Stimulated activated CD4-positive, alpha-beta T cell treated with anti-CD3 and anti-CD28 coated beads, Interleukin-4, amount 100 ng/mL, for 4 hours (primary cell): ENCODE data around the gene MRPL32.
"Not testable (repeated sequence)": the region's sequence is repeated elsewhere in the genome, so short reads cannot be mapped to it uniquely, and the experiment has no call there.

Experiments
- DNase-seq, 2 experiments: peaks; one replicate each; pipeline ENCODE4 v3.0.0-alpha.2; 2020

MRPL32 gene

GRCh38 chr7:42931834-42932651, at the start of gene MRPL32, which contains the start of gene PSMA2:
Gene MRPL32 (plus strand): TSS chr7:42932376. CDS start chr7:42932387, 11 bp downstream.
Gene PSMA2 (minus strand): TSS chr7:42932174. CDS start chr7:42932158, 16 bp downstream.
- DNase-seq, result peak; percentile 87 to 96

GRCh38 chr7:42883950-42884349, 48.2 kb upstream of the MRPL32 start:
- no peak for DNase-seq

- DNase-seq, result not testable (repeated sequence)
Measured at GRCh38 chr7:42885183-42885582, 47.0 kb upstream of the MRPL32 start.

- DNase-seq, result no peak
Measured at GRCh38 chr7:42886129-42886528, 46.0 kb upstream of the MRPL32 start.

- no peak for DNase-seq
Measured at GRCh38 chr7:42886893-42887505, 45.2 kb upstream of the MRPL32 start.

- no peak for DNase-seq
Measured at GRCh38 chr7:42893346-42894240, 38.6 kb upstream of the MRPL32 start.

GRCh38 chr7:42900842-42901241, 31.3 kb upstream of the MRPL32 start:
- DNase-seq, result no peak

- no peak for DNase-seq
Measured at GRCh38 chr7:42902331-42902730, 29.8 kb upstream of the MRPL32 start.

GRCh38 chr7:42906181-42906580, 26.0 kb upstream of the MRPL32 start:
- no peak for DNase-seq

GRCh38 chr7:42907316-42907715, 24.9 kb upstream of the MRPL32 start:
- DNase-seq, result no peak

- no peak for DNase-seq
Measured at GRCh38 chr7:42910306-42910705, 21.9 kb upstream of the MRPL32 start.

GRCh38 chr7:42911454-42912447, 20.4 kb upstream of the MRPL32 start, which contains the start of gene C7orf25:
Gene C7orf25 (minus strand): TSS chr7:42912070. CDS start chr7:42910900, 1,170 bp downstream.
- DNase-seq, result peak; percentile 94 to 95

GRCh38 chr7:42913591-42913990, 18.6 kb upstream of the MRPL32 start:
- DNase-seq, result no peak

GRCh38 chr7:42914009-42914408, 18.2 kb upstream of the MRPL32 start:
- DNase-seq, result no peak

- no peak for DNase-seq
Measured at GRCh38 chr7:42914421-42915045, 17.6 kb upstream of the MRPL32 start.

- no peak for DNase-seq
Measured at GRCh38 chr7:42915356-42915755, 16.8 kb upstream of the MRPL32 start.

GRCh38 chr7:42922017-42922753, 10.0 kb upstream of the MRPL32 start:
- no peak for DNase-seq

GRCh38 chr7:42924223-42924838, 7.8 kb upstream of the MRPL32 start:
- DNase-seq, result no peak

GRCh38 chr7:42925630-42926029, 6.5 kb upstream of the MRPL32 start:
- no peak for DNase-seq

- no peak for DNase-seq
Measured at GRCh38 chr7:42926204-42926603, 6.0 kb upstream of the MRPL32 start.
